ENCODE measurements around the gene DNAH11.

DNA sequence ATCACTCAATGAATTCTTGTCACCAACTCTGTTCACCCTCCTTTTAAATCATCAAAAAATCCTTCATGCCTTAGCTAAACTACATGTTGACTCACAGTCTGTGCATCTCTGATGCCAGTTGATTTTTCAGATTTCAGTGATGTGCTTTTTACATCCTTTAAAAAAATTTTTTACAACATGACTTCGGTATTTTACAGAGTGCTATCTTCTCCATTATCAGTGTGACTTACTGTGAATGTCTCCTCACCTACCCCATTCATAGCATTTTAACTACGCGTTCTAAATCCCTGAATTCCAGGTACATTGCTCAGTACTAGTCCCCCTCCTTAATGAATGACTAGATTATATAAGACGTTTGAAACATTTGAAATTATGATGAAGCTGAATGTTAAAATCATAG, 98.7 kb downstream of the DNAH11 start:
- TF ChIP-seq CTCF (IDR thresholded peaks at IDR 0.05) (no peak), ZFX (IDR thresholded peaks at IDR 0.05; ENCODE audit: borderline replicate concordance) (no peak)
